HepG2 (cell line): ENCODE measurements around the gene ABCB11. TPM values are rescaled to one million over a fixed set of nuclear protein-coding genes. Genes with fewer than 3 reads are reported as not detected.

ENCODE experiments used
- AKAP8 ChIP-seq: sonication (generic); formaldehyde crosslinking; IDR thresholded peaks from 2 replicates; pipeline ENCODE4 v1.5.1; 2020; ENCODE audit warnings: mild to moderate bottlenecking, missing genetic modification reagents
- ATF2 ChIP-seq: sonication (generic); formaldehyde crosslinking; IDR thresholded peaks from 2 replicates; pipeline ENCODE4 v1.4.0; 2020; ENCODE audit warnings: missing genetic modification reagents
- CBX1 ChIP-seq: IDR thresholded peaks from one replicate; pipeline ENCODE4 v1.6.1; 2016; ENCODE audit warnings: antibody characterized with exemption, low read depth
- CTCF ChIP-seq: sonication (generic); formaldehyde crosslinking; IDR thresholded peaks from 2 replicates; pipeline ENCODE4 v1.5.0; 2020; ENCODE audit warnings: mild to moderate bottlenecking, missing genetic modification reagents, moderate library complexity
- HDAC1 ChIP-seq: sonication (generic); formaldehyde crosslinking; IDR thresholded peaks from 2 replicates; pipeline ENCODE4 v1.5.1; 2020; ENCODE audit warnings: mild to moderate bottlenecking, missing genetic modification reagents
- KAT7 ChIP-seq: IDR thresholded peaks from 2 replicates; pipeline ENCODE4 v1.6.1; 2018; ENCODE audit warnings: borderline replicate concordance, missing compliant biosample characterization
- PPARG ChIP-seq: conservative IDR thresholded peaks from 2 replicates; pipeline ENCODE4 v1.6.1; 2016; ENCODE audit warnings: missing biosample characterization, missing genetic modification reagents
- TBX2 ChIP-seq: sonication (generic); formaldehyde crosslinking; IDR thresholded peaks from 2 replicates; pipeline ENCODE4 v1.5.0; 2020; ENCODE audit warnings: missing genetic modification reagents, mild to moderate bottlenecking, borderline replicate concordance
- TRAFD1 ChIP-seq: sonication (generic); formaldehyde crosslinking; IDR thresholded peaks from 2 replicates; pipeline ENCODE4 v1.5.1; 2020; ENCODE audit warnings: missing genetic modification reagents, mild to moderate bottlenecking, borderline replicate concordance
- ZHX2 ChIP-seq, 2 experiments: sonication (generic) in 1 of 2; formaldehyde crosslinking in 1 of 2; IDR thresholded peaks; 2 replicates each; pipeline versions ENCODE4 v1.6.1 to v1.9.0; 2014 to 2022; ENCODE audit warnings: antibody characterized with exemption in 1 of 2, borderline replicate concordance in 1 of 2, inconsistent platforms in 1 of 2, low read depth in 1 of 2, missing genetic modification reagents in 1 of 2
- ZNF232 ChIP-seq: sonication (generic); formaldehyde crosslinking; IDR thresholded peaks from 2 replicates; pipeline ENCODE4 v1.4.0; 2020; ENCODE audit warnings: missing genetic modification reagents, borderline replicate concordance
- ZNF430 ChIP-seq: sonication (generic); formaldehyde crosslinking; IDR thresholded peaks from 2 replicates; pipeline ENCODE4 v1.9.0; 2021; ENCODE audit warnings: mild to moderate bottlenecking, missing genetic modification reagents
- ZNF432 ChIP-seq: sonication (generic); formaldehyde crosslinking; IDR thresholded peaks from 2 replicates; pipeline ENCODE4 v1.5.0; 2020; ENCODE audit warnings: missing genetic modification reagents, mild to moderate bottlenecking, borderline replicate concordance
- ZNF44 ChIP-seq: sonication (generic); formaldehyde crosslinking; IDR thresholded peaks from 2 replicates; pipeline ENCODE4 v1.5.1; 2020; ENCODE audit warnings: mild to moderate bottlenecking, missing genetic modification reagents
- ZNF773 ChIP-seq: sonication (generic); formaldehyde crosslinking; IDR thresholded peaks from 2 replicates; pipeline ENCODE4 v1.4.0; 2020; ENCODE audit warnings: missing genetic modification reagents, borderline replicate concordance
- polyA plus RNA-seq, 8 experiments: library from polyadenylated mRNA; depleted of rRNA in 3 of 8; stranded (reverse) in 7 of 8; unstranded in 1 of 8; fragments of >200 nt; fragmentation: Illumina TruSeq in 4 of 8; extraction: Trizol in 4 of 8; gene quantifications; 2 replicates each; pipeline versions ENCODE4 v1.2.1 to v1.2.3, GENCODE V29; 2011 to 2016; ENCODE audit warnings: low read depth in 4 of 8, missing spikeins in 1 of 8, mixed read lengths in 1 of 8; ENCODE audit not compliant: insufficient read depth in 1 of 8
- total RNA-seq, 5 experiments: library from RNA; depleted of rRNA; stranded (reverse); fragments of >200 nt; fragmentation: Illumina TruSeq; extraction: Trizol; gene quantifications; 2 replicates each; pipeline ENCODE4 v1.2.3, GENCODE V29; 2016; ENCODE audit warnings: low read depth in 1 of 5

ABCB11 gene
- total and polyA plus RNA-seq, 2 of the 13 experiments (the other 11 are each of a cell fraction or from before 2014, with no cell fraction given) = not detected

GRCh38 chr2:168890006-168890782 lies 140.9 kb downstream of the ABCB11 start, which contains the start of gene SPC25 (continued):
- peak; percentile 77; the same call in 1 of the 2 replicates for TF ChIP-seq ZHX2 (IDR thresholded peaks at IDR 0.05; ENCODE audit: low read depth)
- 0 out of 2 replicates have a peak, but pooled peaks have one; percentile 31 for TF ChIP-seq ZHX2 (CRISPR knock-in tag; IDR thresholded peaks at IDR 0.05; ENCODE audit: borderline replicate concordance)
- peak; percentile 61; the same call in 1 of the 2 replicates for TF ChIP-seq KAT7 (CRISPR knock-in tag)
- peak; percentile 67; the same call in 1 of the 2 replicates for TF ChIP-seq ATF2 (CRISPR knock-in tag)
- TF ChIP-seq HDAC1 = peak; percentile 98
- peak; percentile 32; the same call in 1 of the 2 replicates for TF ChIP-seq ZNF44 (CRISPR knock-in tag)
- peak; percentile 23; the same call in 1 of the 2 replicates for TF ChIP-seq ZNF773 (CRISPR knock-in tag)
- no peak for TF ChIP-seq CBX1
- peak; percentile 49; the same call in 1 of the 2 replicates for TF ChIP-seq TBX2 (CRISPR knock-in tag)
- no peak for TF ChIP-seq CTCF (CRISPR knock-in tag)
- TF ChIP-seq TRAFD1 (CRISPR knock-in tag) = no peak
- peak; percentile 81; the same call in 1 of the 2 replicates for TF ChIP-seq ZNF232
- TF ChIP-seq ZNF432 (CRISPR knock-in tag) = no peak
- no peak for TF ChIP-seq PPARG
- no peak for TF ChIP-seq ZNF430
- TF ChIP-seq AKAP8 (CRISPR knock-in tag) = no peak
